HEK293 (cell line): ENCODE results near the gene MCRIP2.

Experiments
- CTCF ChIA-PET: fragments of 350-600 bp; formaldehyde crosslinking; extraction: SDS; loops from one replicate; lab custom pipeline; 2021; ENCODE audit warnings: antibody characterized with exemption; lab: Yijun Ruan, JAX
- POLR2A ChIA-PET: fragments of 300-600 bp; formaldehyde crosslinking; extraction: SDS; loops from one replicate; lab custom pipeline; 2020; ENCODE audit warnings: antibody characterized with exemption, inconsistent platforms; lab: Yijun Ruan, JAX
- H3K27ac ChIP-seq: fragments of 200-500 bp; sonication (Bioruptor generic); 2 replicates; pipeline ENCODE4 v1.5.1; 2014; ENCODE audit warnings: low read depth, low read length, control low read depth, inconsistent platforms; ENCODE audit errors: extremely low read depth
- H3K36me3 ChIP-seq, 2 experiments: fragments of 200-500 bp in 1 of 2; sonication (Bioruptor generic) in 1 of 2; 1 replicate in 1 of 2; 2 replicates in 1 of 2; pipeline ENCODE4 v1.5.1; 2014 to 2017; ENCODE audit warnings: inconsistent platforms in 2 of 2, low read length in 2 of 2; ENCODE audit not compliant: control insufficient read depth in 2 of 2, insufficient read depth in 1 of 2
- H3K4me1 ChIP-seq: fragments of 200-500 bp; sonication (Bioruptor generic); 2 replicates; pipeline ENCODE4 v1.5.1; 2014; ENCODE audit warnings: mild to moderate bottlenecking, low read length, inconsistent platforms; ENCODE audit not compliant: control insufficient read depth, insufficient read depth
- H3K4me3 ChIP-seq: 2 replicates; pipeline ENCODE4 v1.5.1; 2011; ENCODE audit warnings: low read depth, mild to moderate bottlenecking, control low read depth, low read length, moderate library complexity
- H3K9me3 ChIP-seq: fragments of 200-500 bp; sonication (Bioruptor generic); 2 replicates; pipeline ENCODE4 v1.5.1; 2014; ENCODE audit warnings: low read depth, low read length, inconsistent platforms; ENCODE audit not compliant: control insufficient read depth, insufficient read depth
- GLIS1 ChIP-seq: fragments of 450-650 bp; formaldehyde crosslinking; IDR thresholded peaks from 2 replicates; pipeline ENCODE4 v1.5.1; 2016; ENCODE audit warnings: missing biosample characterization, missing genetic modification characterization
- HIC1 ChIP-seq: fragments of 450-650 bp; formaldehyde crosslinking; IDR thresholded peaks from 2 replicates; pipeline ENCODE4 v1.5.1; 2016; ENCODE audit warnings: missing biosample characterization, missing genetic modification characterization
- KLF9 ChIP-seq: fragments of 450-650 bp; formaldehyde crosslinking; IDR thresholded peaks from 2 replicates; pipeline ENCODE4 v1.5.1; 2016; ENCODE audit warnings: missing biosample characterization, missing genetic modification characterization, low read depth
- PATZ1 ChIP-seq: fragments of 450-650 bp; formaldehyde crosslinking; IDR thresholded peaks from 2 replicates; pipeline ENCODE4 v1.5.1; 2016; ENCODE audit warnings: missing biosample characterization, missing genetic modification characterization
- PBX3 ChIP-seq: sonication (generic); formaldehyde crosslinking; IDR thresholded peaks from 2 replicates; pipeline ENCODE4 v1.8.1; 2022; ENCODE audit warnings: mild to moderate bottlenecking, moderate library complexity, missing genetic modification reagents
- SALL2 ChIP-seq: fragments of 450-650 bp; formaldehyde crosslinking; IDR thresholded peaks from 2 replicates; pipeline ENCODE4 v1.5.0; 2017; ENCODE audit warnings: missing biosample characterization, mild to moderate bottlenecking, missing genetic modification characterization, borderline replicate concordance
- SCRT2 ChIP-seq: fragments of 450-650 bp; formaldehyde crosslinking; IDR thresholded peaks from 2 replicates; pipeline ENCODE4 v1.5.1; 2016; ENCODE audit warnings: missing biosample characterization, missing genetic modification characterization
- SP2 ChIP-seq: fragments of 450-650 bp; formaldehyde crosslinking; IDR thresholded peaks from 2 replicates; pipeline ENCODE4 v1.5.1; 2016; ENCODE audit warnings: missing biosample characterization, missing genetic modification characterization
- SP3 ChIP-seq: fragments of 450-650 bp; formaldehyde crosslinking; IDR thresholded peaks from 2 replicates; pipeline ENCODE4 v1.5.1; 2016; ENCODE audit warnings: missing biosample characterization, missing genetic modification characterization
- YY1 ChIP-seq: fragments of 450-650 bp; formaldehyde crosslinking; IDR thresholded peaks from 2 replicates; pipeline ENCODE4 v1.5.1; 2018; ENCODE audit warnings: missing biosample characterization, missing genetic modification characterization
- ZBTB44 ChIP-seq: fragments of 450-650 bp; IDR thresholded peaks from 2 replicates; pipeline ENCODE4 v1.5.1; 2018; ENCODE audit warnings: missing biosample characterization, mild to moderate bottlenecking, missing genetic modification characterization
- ZNF274 ChIP-seq, 2 experiments: fragments of 200-500 bp in 1 of 2; fragments of 450-650 bp in 1 of 2; sonication (Bioruptor generic) in 1 of 2; formaldehyde crosslinking in 1 of 2; IDR thresholded peaks; 2 replicates each; pipeline versions ENCODE4 v1.5.1 to v1.6.1; 2014 to 2016; ENCODE audit warnings: borderline replicate concordance in 1 of 2, inconsistent platforms in 1 of 2, low read length in 1 of 2, missing biosample characterization in 1 of 2, missing genetic modification characterization in 1 of 2
- ZNF391 ChIP-seq: fragments of 450-650 bp; formaldehyde crosslinking; IDR thresholded peaks from 2 replicates; pipeline ENCODE4 v1.5.1; 2016; ENCODE audit warnings: low read depth, missing biosample characterization, missing genetic modification characterization, borderline replicate concordance
- ZNF449 ChIP-seq: fragments of 450-650 bp; formaldehyde crosslinking; IDR thresholded peaks from 2 replicates; pipeline ENCODE4 v1.5.1; 2017; ENCODE audit warnings: missing biosample characterization, mild to moderate bottlenecking, missing genetic modification characterization, moderate library complexity
- ZNF555 ChIP-seq: fragments of 450-650 bp; formaldehyde crosslinking; conservative IDR thresholded peaks from 2 replicates; pipeline ENCODE4 v1.5.1; 2017; ENCODE audit warnings: missing biosample characterization, mild to moderate bottlenecking, missing genetic modification characterization, inconsistent platforms
- ZNF571 ChIP-seq: fragments of 450-650 bp; formaldehyde crosslinking; IDR thresholded peaks from 2 replicates; pipeline ENCODE4 v1.5.0; 2017; ENCODE audit warnings: missing biosample characterization, missing genetic modification characterization
- ZNF677 ChIP-seq: fragments of 450-650 bp; IDR thresholded peaks from 2 replicates; pipeline ENCODE4 v1.5.0; 2018; ENCODE audit warnings: missing biosample characterization, mild to moderate bottlenecking, missing genetic modification characterization, moderate library complexity
- ZNF768 ChIP-seq: fragments of 450-650 bp; formaldehyde crosslinking; IDR thresholded peaks from 2 replicates; pipeline ENCODE4 v1.5.1; 2018; ENCODE audit warnings: missing biosample characterization, mild to moderate bottlenecking, missing genetic modification characterization
- ZNF785 ChIP-seq: fragments of 450-650 bp; formaldehyde crosslinking; IDR thresholded peaks from 2 replicates; pipeline ENCODE4 v1.5.1; 2016; ENCODE audit warnings: missing biosample characterization, missing genetic modification characterization
- ZNF843 ChIP-seq: fragments of 450-650 bp; formaldehyde crosslinking; IDR thresholded peaks from 2 replicates; pipeline ENCODE4 v1.5.1; 2016; ENCODE audit warnings: missing biosample characterization, missing genetic modification characterization
- ZSCAN23 ChIP-seq: fragments of 450-650 bp; formaldehyde crosslinking; IDR thresholded peaks from 2 replicates; pipeline ENCODE4 v1.5.1; 2016; ENCODE audit warnings: missing biosample characterization, missing genetic modification characterization
- ZSCAN5A ChIP-seq: fragments of 450-650 bp; formaldehyde crosslinking; IDR thresholded peaks from 2 replicates; pipeline ENCODE4 v1.5.1; 2016; ENCODE audit warnings: missing biosample characterization, missing genetic modification characterization
- ZXDB ChIP-seq: fragments of 450-650 bp; formaldehyde crosslinking; IDR thresholded peaks from 2 replicates; pipeline ENCODE4 v1.5.1; 2016; ENCODE audit warnings: missing biosample characterization, missing genetic modification characterization

MCRIP2 gene

GRCh38 chr16:695355-696089 is 53.9 kb downstream of the MCRIP2 start:
- Histone ChIP-seq H3K27ac (no peak overlapping the region; the same call in 1 of the 2 replicates), H3K4me1 (no peaks in the 10 kb centered on the region), H3K4me3 (peak overlapping the region; percentile 25)
- TF ChIP-seq KLF9 (tag by site-specific recombination) (peak; percentile 18; the same call in 1 of the 2 replicates), ZNF677 (no peak), ZSCAN5A (tag by site-specific recombination) (0 out of 2 replicates have a peak, but pooled peaks have one; percentile 40), SCRT2 (tag by site-specific recombination) (peak; percentile 74), ZNF555 (tag by site-specific recombination) (no peak), ZNF843 (tag by site-specific recombination) (peak; percentile 37; the same call in 1 of the 2 replicates), ZSCAN23 (tag by site-specific recombination) (no peak), HIC1 (tag by site-specific recombination) (peak; percentile 46; the same call in 1 of the 2 replicates), PBX3 (CRISPR knock-in tag) (peak; percentile 77; the same call in 1 of the 2 replicates), SP3 (tag by site-specific recombination) (0 out of 2 replicates have a peak, but pooled peaks have one; percentile 40), PATZ1 (tag by site-specific recombination) (no peak), ZNF768 (tag by site-specific recombination) (no peak), ZXDB (tag by site-specific recombination) (0 out of 2 replicates have a peak, but pooled peaks have one; percentile 39), ZNF785 (tag by site-specific recombination) (peak; percentile 35; the same call in 1 of the 2 replicates), GLIS1 (peak; percentile 75), ZNF571 (tag by site-specific recombination) (no peak), ZNF449 (tag by site-specific recombination) (peak; percentile 87), ZBTB44 (tag by site-specific recombination) (peak; percentile 95), SALL2 (tag by site-specific recombination) (no peak), ZNF274 (IDR thresholded peaks at IDR 0.05; ENCODE audit: low read length) (no peak), ZNF274 (tag by site-specific recombination; IDR thresholded peaks at IDR 0.05; ENCODE audit: borderline replicate concordance) (no peak), ZNF391 (tag by site-specific recombination) (peak; percentile 70; the same call in 1 of the 2 replicates), SP2 (tag by site-specific recombination) (peak; percentile 69), YY1 (tag by site-specific recombination) (peak; percentile 71; the same call in 1 of the 2 replicates)

More at GRCh38 chr16:695355-696089, 53.9 kb downstream of the MCRIP2 start:
- Histone ChIP-seq H3K36me3 (no peaks in the 10 kb centered on the region), H3K9me3 (no peaks in the 10 kb centered on the region)
- CTCF ChIA-PET, result interaction anchor here (0.6 to 2.0 kb wide), 5 partner anchors 9 to 287 kb away, joined by 3 to 8 read pairs (median 4); no protein-coding TSS in a partner anchor
- POLR2A ChIA-PET, result interaction anchor here (0.9 to 1.9 kb wide), 13 partner anchors 9 to 111 kb away, joined by 3 to 8 read pairs (median 4); partner anchors contain the start of genes ANTKMT, JMJD8, RHBDL1 and STUB1
